ENCODE results near the gene PRSS33.

Gene PRSS33

GRCh38 chr16:2775765-2776499 lies 11.4 kb downstream of the PRSS33 start:
- no peak for DNase-seq

DNA sequence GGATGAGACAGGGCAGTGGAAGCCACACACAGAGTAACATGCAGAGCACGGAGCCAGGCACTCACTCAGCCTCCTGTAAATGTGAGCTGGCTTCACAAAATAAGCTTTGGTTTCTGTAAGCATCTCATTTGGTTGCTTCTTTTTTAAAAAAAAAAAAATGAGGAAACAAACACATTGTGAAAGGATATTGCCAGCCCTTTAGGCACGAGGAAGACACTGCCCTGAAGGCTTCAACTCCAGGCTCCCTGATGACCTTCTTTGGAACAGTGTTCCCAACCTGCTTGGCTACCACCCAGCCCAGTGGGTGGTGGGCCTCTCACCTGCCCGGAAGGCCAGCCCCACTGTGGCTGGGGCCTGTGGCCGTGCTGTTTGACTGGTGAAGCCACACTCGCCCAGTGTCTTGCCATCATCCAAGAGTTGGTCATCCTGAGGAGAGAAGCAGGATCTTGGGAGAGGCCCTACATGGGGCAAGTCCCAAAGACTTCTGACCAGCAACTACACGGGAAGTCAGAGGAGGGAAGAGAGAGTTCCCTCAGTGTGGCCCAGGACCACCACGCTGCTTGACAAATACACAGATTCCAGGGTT lies 12.1 kb downstream of the PRSS33 start:
- DNase-seq: no peak

DNA sequence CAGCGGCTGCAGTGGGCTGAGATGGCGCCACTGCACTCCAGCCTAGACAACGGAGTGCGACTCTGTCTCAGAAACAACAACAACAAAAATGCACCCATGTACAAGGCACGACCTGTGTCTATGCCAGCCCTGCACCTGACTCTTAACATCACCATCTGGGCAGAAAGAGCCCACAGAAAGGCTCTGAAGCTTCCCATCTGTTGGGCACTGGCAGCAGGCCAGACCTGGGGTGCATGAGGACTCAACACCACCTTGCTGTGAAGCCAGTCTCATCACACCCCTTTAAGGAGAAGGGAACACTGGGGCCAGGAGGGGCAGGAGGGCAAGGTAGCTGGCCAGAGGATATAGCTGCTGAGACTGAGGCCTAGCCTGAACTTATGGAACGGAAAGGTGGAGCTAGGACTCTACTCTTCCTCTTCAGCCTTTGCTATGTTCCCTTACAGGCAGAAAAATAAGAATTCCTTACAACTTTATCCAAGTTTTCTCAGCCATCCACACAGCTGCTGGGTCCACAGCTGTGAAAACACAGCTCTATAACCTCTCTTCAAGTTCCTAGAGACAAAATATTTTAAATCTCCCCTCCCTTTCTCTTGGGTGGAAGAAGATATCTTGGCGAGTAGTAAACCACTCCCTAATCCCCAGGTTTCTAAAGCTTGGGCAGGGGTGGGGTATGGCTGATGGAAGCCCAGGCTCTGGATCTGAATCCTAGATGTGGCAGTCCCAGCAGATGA lies 13.0 kb downstream of the PRSS33 start:
- no peak for DNase-seq

DNA sequence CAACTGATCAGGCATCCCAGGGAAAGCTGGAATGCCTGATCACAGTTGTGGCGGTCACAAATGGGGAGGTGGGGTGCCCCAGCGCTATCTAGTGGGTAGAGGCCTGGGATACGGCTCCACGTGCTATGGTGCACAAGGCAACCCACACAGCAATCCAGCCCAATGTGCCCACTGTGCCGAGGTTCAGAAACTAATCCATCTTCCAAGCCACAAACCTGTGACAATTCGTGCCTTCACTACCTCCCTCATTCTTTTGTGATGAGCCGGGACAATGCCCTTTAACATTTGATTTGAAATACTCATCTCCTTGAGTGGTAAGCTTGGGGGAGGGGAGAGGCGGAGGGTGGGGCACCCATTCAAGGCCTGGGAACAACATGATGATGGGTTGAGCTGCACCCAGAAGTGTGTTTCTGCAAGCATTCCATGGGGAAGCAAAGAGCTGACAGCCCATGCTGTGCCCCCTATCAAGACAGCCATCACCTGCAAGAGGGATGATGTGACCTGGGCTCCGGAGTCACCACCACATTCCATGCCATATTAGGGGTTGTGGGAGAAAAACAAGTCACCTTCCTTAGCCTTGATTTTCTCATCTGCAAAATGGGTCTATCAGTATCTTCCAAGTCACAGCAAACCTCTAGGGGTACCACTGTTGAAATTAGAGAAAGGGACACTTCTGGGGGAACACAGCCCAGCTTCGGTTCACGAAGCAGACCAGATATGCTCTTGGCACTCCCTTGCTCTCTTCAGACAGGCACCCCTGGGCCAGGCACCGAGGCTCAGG lies 14.0 kb downstream of the PRSS33 start:
- DNase-seq: no peak

DNA sequence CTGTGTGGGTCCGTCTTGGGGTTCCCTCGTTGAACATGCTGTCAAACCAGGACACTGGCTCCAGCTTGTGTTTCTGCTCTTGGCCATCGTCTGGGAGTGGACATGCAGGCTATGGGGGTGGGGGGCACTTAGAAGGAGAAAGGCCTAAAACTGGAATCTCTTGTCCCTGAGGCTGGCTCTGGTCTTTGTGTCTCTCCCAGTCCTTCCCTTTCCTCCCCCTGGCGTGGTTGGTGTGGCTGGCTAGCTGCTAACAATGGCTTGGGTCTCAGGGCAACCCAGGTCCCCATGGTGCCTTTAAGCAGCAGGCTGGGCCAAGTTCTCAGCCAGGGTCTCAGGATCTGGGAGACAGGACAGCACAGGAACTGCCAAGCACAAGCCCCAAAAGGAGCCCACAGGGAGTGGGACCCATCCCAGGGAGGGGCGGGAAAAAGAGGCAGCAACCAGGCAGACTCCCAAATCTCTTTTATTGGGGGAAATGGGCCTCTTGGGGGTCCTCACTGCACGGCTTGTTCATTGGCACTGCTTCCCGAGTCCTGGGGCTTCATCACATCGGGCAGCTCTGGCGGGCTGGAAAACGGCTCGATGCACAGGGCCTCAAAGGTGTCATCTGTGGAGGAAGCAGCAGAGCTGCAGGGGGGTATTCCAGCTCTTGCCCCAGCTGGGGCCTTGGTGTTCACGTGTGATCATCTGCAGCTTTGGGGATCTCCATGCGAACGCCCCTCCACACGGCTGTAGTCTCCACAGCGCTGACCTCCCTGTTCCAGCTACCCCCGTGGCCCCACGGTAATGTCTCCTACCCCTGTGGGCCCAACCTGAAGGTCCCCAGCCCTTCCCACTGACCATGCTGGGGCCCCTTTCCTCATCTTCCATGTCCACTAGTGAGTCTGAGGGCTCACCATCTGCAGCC lies 15.6 kb downstream of the PRSS33 start:
- no peak for DNase-seq

DNA sequence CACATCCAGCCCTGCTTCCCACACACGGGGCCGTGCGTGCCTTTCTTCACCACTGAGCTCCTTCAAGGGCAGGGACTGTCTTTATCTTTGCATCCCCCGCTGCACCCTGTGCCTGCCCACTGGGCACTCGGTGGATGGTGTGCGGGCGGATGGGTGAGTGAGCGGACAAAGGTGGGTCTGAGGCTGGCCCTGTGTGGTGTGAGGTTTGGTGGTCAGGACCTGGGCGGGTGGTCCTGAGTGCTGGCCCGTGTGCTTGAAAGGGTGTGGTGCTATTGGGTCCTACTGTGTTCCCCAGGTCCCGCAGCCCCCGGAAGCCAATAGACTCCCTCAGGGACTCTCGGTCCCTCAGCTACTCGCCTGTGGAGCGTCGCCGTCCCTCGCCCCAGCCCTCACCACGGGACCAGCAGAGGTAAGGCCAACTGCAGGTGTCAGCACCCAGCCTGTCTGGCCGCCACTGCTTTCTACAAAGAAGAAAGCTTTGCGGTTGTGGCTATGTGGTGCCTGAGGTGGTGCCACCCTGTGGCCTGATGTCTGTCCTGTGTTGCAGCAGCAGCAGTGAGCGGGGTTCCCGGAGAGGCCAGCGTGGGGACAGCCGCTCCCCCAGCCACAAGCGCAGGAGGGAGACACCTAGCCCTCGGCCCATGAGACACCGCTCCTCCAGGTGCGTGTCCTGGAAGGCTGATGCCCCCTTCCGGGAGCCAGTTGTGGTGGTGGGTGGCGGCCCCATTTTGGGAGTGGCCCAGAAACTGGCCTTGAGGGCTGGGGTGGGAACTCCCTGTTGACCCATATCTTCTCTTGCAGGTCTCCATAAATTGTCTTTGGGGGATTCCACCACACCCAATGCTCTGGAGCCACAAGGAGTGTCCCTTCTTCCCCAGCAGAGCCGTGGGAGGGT lies 17.1 kb downstream of the PRSS33 start:
- DNase-seq: no peak

GRCh38 chr16:2769675-2770056 lies 17.7 kb downstream of the PRSS33 start:
- no peak for DNase-seq

DNA sequence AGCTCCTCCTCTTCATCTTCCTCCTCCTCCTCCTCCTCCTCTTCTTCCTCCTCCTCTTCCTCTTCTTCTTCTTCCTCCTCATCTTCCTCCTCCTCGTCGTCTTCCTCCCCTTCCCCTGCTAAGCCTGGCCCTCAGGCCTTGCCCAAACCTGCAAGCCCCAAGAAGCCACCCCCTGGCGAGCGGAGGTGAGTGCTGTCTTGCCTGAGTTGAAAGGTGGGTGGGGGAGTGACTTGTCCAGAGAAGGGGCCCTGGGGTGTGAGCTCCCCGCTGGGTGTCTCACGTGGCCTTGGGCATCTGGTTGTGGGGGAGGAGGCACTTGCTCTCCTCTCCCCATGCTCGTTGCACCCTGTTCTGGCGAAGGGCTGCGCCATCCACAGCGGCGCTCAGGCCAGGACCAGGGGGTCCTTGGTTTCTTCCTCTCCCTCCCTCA lies 18.2 kb downstream of the PRSS33 start:
- no peak for DNase-seq

DNA sequence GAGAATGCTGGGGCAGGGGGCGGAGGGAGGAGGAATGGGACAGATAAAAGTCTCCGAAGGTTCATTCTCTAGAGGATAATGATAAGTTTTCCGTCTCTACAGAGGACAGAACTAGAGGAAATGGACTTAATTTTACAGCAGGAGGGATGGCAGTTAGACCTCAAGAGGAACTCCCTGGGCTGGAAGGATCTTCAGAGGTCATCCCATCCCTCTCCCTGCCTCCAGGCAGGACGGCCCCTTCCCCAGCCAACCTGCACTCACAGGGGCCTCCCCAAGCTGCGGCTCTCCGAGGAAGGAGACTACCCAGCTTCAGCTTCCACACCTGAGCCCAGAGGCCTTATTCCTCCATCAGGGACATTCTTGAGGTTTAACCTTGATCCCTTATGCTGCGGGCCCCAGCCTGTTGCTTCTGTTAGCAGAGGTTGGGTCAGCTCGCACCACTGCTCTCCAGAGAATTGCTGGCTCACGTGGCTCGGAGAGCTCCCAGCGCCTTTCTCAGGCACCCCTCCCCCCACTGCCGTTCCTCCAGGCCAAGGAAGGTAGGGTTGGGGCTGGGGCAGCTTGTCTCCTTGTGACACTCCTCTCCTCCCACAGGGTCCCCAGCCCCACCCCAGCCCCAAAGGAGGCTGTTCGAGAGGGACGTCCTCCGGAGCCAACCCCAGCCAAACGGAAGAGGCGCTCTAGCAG lies 18.8 kb downstream of the PRSS33 start:
- DNase-seq: no peak

- no peak for DNase-seq
These were observed 19.5 kb downstream of the PRSS33 start for GRCh38 chr16:2767891-2768290.

DNA sequence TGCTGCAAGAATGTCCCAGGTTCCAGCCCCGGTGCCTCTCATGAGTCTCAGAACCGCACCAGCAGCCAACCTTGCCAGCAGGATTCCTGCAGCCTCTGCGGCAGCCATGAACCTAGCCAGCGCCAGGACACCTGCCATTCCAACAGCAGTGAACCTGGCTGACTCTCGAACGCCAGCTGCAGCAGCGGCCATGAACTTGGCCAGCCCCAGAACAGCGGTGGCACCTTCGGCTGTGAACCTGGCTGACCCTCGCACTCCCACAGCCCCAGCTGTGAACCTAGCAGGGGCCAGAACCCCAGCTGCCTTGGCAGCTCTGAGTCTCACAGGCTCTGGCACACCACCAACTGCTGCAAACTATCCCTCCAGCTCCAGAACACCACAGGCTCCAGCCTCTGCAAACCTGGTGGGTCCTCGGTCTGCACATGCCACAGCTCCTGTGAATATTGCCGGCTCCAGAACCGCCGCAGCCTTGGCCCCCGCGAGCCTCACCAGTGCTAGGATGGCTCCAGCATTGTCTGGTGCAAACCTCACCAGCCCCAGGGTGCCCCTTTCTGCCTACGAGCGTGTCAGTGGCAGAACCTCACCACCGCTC lies 20.1 kb downstream of the PRSS33 start:
- no peak for DNase-seq

GRCh38 chr16:2766430-2767139 lies 20.8 kb downstream of the PRSS33 start:
- DNase-seq: no peak

- DNase-seq: no peak
These were observed 21.6 kb downstream of the PRSS33 start for GRCh38 chr16:2765462-2766404.

- DNase-seq: no peak
These were observed 22.6 kb downstream of the PRSS33 start for GRCh38 chr16:2764718-2765117.

DNA sequence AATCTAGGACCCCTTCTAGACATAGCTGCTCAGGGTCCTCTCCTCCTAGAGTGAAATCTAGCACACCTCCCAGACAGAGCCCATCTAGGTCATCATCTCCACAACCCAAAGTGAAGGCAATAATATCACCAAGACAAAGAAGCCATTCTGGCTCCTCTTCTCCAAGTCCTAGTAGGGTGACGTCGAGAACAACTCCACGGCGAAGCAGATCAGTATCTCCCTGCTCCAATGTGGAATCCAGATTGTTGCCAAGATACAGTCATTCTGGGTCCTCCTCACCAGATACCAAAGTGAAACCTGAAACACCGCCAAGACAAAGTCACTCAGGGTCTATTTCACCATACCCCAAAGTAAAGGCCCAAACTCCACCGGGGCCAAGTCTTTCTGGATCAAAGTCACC lies 24.2 kb downstream of the PRSS33 start:
- DNase-seq: no peak

DNA sequence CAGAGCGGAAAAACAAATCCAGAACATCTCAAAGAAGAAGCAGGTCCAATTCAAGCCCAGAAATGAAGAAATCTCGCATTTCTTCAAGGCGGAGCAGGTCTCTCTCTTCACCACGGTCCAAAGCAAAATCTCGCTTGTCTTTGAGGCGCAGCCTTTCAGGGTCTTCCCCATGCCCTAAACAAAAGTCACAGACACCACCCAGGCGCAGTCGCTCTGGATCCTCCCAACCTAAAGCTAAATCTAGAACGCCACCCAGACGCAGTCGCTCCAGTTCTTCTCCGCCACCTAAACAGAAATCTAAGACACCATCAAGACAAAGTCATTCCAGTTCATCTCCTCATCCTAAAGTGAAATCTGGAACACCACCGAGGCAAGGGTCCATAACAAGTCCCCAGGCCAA lies 24.6 kb downstream of the PRSS33 start:
- DNase-seq: no peak

- no peak for DNase-seq
These were observed 25.3 kb downstream of the PRSS33 start for GRCh38 chr16:2761886-2762583.

- DNase-seq: no peak
These were observed 25.9 kb downstream of the PRSS33 start for GRCh38 chr16:2761472-2761871.

Data from activated CD4-positive, alpha-beta T cell treated with anti-CD3 and anti-CD28 coated beads for 4 hours (primary cell).